Esophagus squamous epithelium (tissue), 4 donors: ENCODE results near the gene SOD1.

ENCODE experiments used
- POLR2A ChIP-seq, 4 donors: fragments of 450-650 bp; IDR thresholded peaks; one replicate each; pipeline ENCODE4 v1.6.1; 2017; ENCODE audit warnings: antibody characterized with exemption in 4 of 4, mild to moderate bottlenecking in 4 of 4, moderate library complexity in 3 of 4
- TF ChIP-seq, protein P1 (sequence below), 6 experiments: fragments of 450-650 bp in 4 of 6; fragments of 200-600 bp in 2 of 6; sonication (generic) in 2 of 6; IDR thresholded peaks; one replicate each; pipeline ENCODE4 v1.5.1; 2016 to 2019; ENCODE audit warnings: antibody characterized with exemption in 6 of 6, mild to moderate bottlenecking in 4 of 6, moderate library complexity in 4 of 6

DNA sequence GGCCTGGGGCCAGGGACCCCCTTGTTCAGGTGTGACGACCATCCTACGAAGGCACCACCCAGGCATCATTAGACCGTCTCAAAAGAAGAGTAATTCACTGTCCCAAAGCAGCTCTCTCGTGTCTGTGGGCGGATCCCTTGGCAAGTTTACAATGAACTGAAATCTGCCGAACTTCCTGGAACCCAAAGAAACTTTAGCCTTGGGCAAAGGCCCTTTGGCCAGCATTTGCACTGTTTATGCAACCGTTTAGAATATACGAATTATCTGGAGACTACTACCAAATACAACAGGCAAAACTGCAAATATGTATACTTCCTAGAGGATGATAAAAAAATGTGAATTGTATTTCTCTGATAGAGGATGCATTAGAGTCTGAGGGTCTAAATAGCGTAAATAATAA is 1.4 kb upstream of the SOD1 start:
- TF ChIP-seq, protein P1, sequence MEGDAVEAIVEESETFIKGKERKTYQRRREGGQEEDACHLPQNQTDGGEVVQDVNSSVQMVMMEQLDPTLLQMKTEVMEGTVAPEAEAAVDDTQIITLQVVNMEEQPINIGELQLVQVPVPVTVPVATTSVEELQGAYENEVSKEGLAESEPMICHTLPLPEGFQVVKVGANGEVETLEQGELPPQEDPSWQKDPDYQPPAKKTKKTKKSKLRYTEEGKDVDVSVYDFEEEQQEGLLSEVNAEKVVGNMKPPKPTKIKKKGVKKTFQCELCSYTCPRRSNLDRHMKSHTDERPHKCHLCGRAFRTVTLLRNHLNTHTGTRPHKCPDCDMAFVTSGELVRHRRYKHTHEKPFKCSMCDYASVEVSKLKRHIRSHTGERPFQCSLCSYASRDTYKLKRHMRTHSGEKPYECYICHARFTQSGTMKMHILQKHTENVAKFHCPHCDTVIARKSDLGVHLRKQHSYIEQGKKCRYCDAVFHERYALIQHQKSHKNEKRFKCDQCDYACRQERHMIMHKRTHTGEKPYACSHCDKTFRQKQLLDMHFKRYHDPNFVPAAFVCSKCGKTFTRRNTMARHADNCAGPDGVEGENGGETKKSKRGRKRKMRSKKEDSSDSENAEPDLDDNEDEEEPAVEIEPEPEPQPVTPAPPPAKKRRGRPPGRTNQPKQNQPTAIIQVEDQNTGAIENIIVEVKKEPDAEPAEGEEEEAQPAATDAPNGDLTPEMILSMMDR (IDR thresholded peaks at IDR 0.05), result no peak
- no peak for TF ChIP-seq POLR2A (IDR thresholded peaks at IDR 0.05)
